ENCODE measurements around the gene SUCO.

SUCO gene

DNA sequence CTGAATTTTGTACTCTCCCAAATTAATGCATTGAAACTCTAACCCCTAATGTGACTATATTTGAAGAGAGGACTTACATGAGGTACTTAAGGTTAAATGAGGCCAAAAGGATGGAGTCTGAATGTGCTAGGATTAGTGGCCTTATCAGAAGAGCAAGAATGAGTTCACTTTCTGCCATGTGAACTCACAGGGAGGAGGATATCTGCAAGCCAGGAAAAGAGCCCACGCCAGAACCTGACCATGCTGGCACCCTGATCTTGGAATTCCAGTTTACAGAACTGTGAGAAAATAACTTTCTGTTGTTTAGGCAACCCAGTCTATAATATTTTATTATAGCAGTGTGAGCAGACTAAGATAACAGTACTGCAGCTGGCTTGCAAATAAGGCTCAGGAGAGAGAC lies 113.7 kb downstream of the SUCO start:
- TF ChIP-seq, protein P1, sequence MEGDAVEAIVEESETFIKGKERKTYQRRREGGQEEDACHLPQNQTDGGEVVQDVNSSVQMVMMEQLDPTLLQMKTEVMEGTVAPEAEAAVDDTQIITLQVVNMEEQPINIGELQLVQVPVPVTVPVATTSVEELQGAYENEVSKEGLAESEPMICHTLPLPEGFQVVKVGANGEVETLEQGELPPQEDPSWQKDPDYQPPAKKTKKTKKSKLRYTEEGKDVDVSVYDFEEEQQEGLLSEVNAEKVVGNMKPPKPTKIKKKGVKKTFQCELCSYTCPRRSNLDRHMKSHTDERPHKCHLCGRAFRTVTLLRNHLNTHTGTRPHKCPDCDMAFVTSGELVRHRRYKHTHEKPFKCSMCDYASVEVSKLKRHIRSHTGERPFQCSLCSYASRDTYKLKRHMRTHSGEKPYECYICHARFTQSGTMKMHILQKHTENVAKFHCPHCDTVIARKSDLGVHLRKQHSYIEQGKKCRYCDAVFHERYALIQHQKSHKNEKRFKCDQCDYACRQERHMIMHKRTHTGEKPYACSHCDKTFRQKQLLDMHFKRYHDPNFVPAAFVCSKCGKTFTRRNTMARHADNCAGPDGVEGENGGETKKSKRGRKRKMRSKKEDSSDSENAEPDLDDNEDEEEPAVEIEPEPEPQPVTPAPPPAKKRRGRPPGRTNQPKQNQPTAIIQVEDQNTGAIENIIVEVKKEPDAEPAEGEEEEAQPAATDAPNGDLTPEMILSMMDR (IDR thresholded peaks at IDR 0.05; ENCODE audit: insufficient read depth, missing control alignments): no peak
- FAIRE-seq (no peak), DNase-seq (ENCODE audit: insufficient read length, low spot score) (no peak)

DNA sequence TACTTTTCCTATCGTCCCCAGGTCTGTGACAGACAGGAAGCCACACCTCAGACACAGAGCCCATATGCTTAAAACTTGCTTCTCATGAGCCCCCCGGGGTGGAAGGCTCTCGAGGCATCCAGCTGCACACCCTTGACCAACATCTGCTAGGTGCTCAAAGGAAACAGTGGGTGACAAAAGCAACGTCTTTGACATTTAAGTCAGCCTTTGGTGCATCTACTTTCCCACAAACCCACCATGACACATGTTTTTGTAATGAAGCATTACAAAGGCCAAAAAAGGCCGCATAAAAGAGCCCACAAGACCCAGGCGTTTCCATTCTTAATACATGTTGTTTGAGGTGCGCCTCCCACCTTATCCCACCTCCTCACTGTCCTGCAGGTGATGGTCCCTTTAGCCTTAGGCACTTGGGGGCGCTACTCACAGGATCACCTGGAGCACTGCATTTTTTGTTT lies 114.2 kb downstream of the SUCO start:
- DNase-seq (ENCODE audit: insufficient read length, low spot score) (no peak), FAIRE-seq (no peak)
- TF ChIP-seq, protein P1 (IDR thresholded peaks at IDR 0.05; ENCODE audit: insufficient read depth, missing control alignments): no peak

DNA sequence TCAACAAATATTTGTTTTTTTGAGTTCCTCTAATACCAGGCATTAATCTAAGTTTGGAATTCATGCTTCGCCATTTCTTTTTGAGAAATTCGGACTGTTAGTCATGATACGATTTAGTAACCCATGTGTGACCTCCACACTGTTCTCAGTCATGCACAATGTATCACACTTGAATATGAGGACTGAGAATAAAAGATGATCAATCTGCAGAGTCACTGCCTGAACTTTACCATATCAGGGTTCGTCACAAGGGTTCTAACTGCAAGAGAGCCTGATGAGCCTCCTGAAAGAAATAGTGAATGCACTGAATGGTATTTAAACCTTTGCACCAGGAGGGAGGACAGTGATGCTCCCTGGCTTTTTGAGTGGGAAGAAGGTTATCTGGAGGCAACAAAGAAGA lies 115.0 kb downstream of the SUCO start:
- DNase-seq (ENCODE audit: insufficient read length, low spot score) (no peak), FAIRE-seq (no peak)
- TF ChIP-seq, protein P1 (IDR thresholded peaks at IDR 0.05; ENCODE audit: insufficient read depth, missing control alignments): no peak

DNA sequence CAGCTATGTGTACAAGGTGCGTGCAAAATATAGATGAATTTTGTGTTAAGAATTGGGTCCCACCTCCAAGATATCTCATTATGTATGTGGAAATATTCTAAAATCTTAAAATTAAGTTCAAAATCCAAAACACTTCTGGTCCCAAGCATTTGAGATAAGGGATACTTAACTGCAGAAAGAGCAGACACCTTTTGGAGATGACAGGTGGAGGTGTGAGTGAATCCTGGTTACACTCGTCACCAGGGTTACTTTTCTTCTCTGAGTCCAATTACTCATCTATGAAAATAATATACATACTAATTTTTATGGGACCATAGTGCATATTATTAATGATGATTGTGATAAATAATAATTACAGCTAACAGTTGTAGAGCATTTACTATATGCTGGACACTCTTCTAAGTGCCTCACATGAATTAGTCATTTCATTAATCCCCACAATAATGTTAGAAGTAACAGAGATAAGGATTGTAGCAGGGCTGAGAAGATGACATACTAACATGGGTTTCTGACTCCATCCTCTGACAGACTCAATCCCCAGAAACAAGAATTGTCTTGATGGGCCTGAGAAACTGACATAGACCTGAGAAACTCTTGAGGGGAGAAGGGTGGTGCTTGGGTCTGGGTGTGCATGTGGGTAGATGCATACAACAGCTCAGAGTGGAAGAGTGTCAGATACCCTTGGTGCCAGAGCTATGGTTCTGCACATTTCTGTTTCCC lies 117.7 kb downstream of the SUCO start:
- DNase-seq (ENCODE audit: insufficient read length, low spot score): no peak

DNA sequence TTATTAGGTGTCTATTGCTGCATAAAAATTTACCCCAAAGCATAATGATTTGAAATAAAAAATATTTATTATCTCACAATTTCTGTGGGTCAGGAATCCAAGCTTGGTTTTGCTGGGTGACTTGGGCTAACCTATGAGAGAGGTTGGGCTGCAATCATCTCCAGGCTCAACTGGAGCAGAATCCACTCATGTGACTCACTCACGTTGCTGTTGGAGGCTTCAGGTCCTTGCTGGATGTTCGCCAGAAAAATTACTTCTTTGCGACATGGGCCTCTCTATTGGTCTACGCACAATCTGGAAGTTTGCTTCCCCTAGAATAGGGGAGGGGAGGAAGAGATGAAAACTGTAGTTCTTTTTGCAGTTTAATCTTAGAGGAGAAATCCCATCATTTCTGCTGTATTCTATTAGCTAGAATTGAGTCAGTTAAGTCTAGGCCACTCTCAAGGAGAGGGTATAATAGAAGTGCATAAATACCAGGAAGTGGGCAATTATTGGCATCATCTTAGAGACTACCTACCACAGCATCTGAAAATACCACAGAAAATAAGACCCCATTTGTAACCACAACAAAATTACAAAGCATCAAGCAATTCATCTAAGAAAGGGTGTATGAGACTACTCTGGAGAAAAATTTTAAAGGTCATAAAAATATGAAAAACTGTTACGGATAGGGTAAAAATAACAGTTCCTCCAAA lies 120.2 kb downstream of the SUCO start:
- TF ChIP-seq, protein P1 (IDR thresholded peaks at IDR 0.05; ENCODE audit: insufficient read depth, missing control alignments): no peak
- FAIRE-seq: no peak
- no peak for DNase-seq (ENCODE audit: insufficient read length, low spot score)

More for the DNA sequence above, 117.7 kb downstream of the SUCO start:
- no peak for FAIRE-seq
- TF ChIP-seq, protein P1 (IDR thresholded peaks at IDR 0.05; ENCODE audit: insufficient read depth, missing control alignments): no peak

DNA sequence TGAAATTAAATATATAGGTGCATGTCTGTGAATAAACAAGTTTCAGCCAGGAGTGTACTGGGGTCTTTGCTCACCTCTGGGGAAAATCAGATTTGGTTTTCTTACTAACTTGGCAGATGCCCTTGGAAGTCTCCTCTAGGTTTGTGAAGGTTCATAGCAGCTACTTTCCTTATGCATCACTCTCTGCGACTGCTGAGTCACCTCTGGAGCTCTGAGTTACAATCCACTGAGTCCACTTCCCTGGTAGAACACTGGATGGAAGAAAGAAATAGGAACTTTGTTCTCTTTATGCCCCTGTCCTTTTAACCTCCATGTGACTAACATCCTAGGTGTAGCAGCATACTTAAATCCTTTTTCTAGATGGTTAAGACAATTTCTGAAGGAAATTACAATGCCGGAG lies 121.6 kb downstream of the SUCO start:
- no peak for FAIRE-seq
- no peak for DNase-seq (ENCODE audit: insufficient read length, low spot score)

More for the DNA sequence above, 121.6 kb downstream of the SUCO start:
- TF ChIP-seq, protein P1 (IDR thresholded peaks at IDR 0.05; ENCODE audit: insufficient read depth, missing control alignments): no peak

Data from D721Med (cell line).